Ovary (tissue), 9 donors: Measurements from ENCODE around the gene OGFOD2. TPM values are rescaled to one million over a fixed set of nuclear protein-coding genes. Genes with fewer than 3 reads are reported as not detected.

Experiments used
- DNase-seq, 5 donors: peaks; one replicate each; pipeline ENCODE4 v3.0.0-alpha.2; 2019 to 2020
- H3K27ac ChIP-seq, 2 donors: fragments of 200-600 bp; one replicate each; pipeline versions ENCODE4 v1.5.1 to v1.8.0; 2019 to 2022
- H3K27me3 ChIP-seq: fragments of 200-600 bp; one replicate; pipeline ENCODE4 v1.8.0; 2022
- H3K36me3 ChIP-seq: fragments of 200-600 bp; sonication (generic); one replicate; pipeline ENCODE4 v1.5.1; 2019
- H3K4me1 ChIP-seq: one replicate; pipeline ENCODE4 v1.8.1; 2013; ENCODE audit warnings: mild to moderate bottlenecking, moderate library complexity; ENCODE audit not compliant: insufficient read depth
- H3K4me3 ChIP-seq: fragments of 200-600 bp; sonication (generic); one replicate; pipeline ENCODE4 v1.5.1; 2017
- H3K9me3 ChIP-seq, 2 donors: fragments of 200-600 bp in 1 of 2; sonication (generic) in 1 of 2; one replicate each; pipeline versions ENCODE4 v1.5.1 to v1.8.1; 2013 to 2019; ENCODE audit warnings: mild to moderate bottlenecking in 1 of 2, moderate library complexity in 1 of 2
- EP300 ChIP-seq: sonication (generic); formaldehyde crosslinking; IDR thresholded peaks from one replicate; pipeline ENCODE4 v1.6.1; 2017; ENCODE audit warnings: antibody characterized with exemption
- POLR2A ChIP-seq: fragments of 450-650 bp; IDR thresholded peaks from one replicate; pipeline ENCODE4 v1.6.1; 2017; ENCODE audit warnings: antibody characterized with exemption, mild to moderate bottlenecking, moderate library complexity
- WGBS, 3 donors: extraction: QIAGEN DNeasy Blood & Tissue Kit in 1 of 3; methylation state at CpG; one replicate each; pipeline versions ENCODE4 v1.1.5 to v1.1.7; 2013 to 2017; 5-methylcytosine and 5-hydroxymethylcytosine counted together
- intact Hi-C, 4 donors: fragments of 100-400 bp; cut with DNase I; formaldehyde crosslinking; loops; one replicate each; pipeline versions ENCODE4 v1.11.0 to v1.15.1; 2022 to 2023
- polyA plus RNA-seq, 2 donors: library from polyadenylated mRNA; stranded (reverse); fragments of 200-250 nt in 1 of 2; fragments of 350-450 nt in 1 of 2; fragmentation: Illumina TruSeq in 1 of 2; extraction: RNeasy Lipid Tissue Mini Kit (QIAGEN cat#74804) in 1 of 2; gene quantifications; one replicate each; pipeline ENCODE4 v1.2.3, GENCODE V29; 2013 to 2014
- total RNA-seq, 7 donors: library from RNA; depleted of rRNA in 2 of 7; stranded (reverse); fragments of >200 nt in 2 of 7; fragmentation: NEBNext Ultra II Directional in 3 of 7; extraction: Animal tissue kit (Norgen Biotek cat#: 25700) in 3 of 7; gene quantifications; one replicate each; pipeline versions ENCODE4 v1.1.0 to v1.2.4, GENCODE V29; 2016 to 2023
- TF ChIP-seq, protein P1 (sequence below), 3 donors: fragments of 450-650 bp in 2 of 3; fragments of 200-600 bp in 1 of 3; IDR thresholded peaks; one replicate each; pipeline versions ENCODE4 v1.5.1 to v1.8.0; 2016 to 2022; ENCODE audit warnings: antibody characterized with exemption in 3 of 3, mild to moderate bottlenecking in 1 of 3
- donor health status: DM: no; HTN: no; CAD: no; lungs with moderate emphysema.
- donor health status: DM: no; HTN: no; CAD: no.
- donor health status: Bipolar disorder and iron deficiency.
- donor health status: DM: yes; HTN: yes; CAD: no.
- donor health status: DM: no; HTN: no; CAD: no.
- donor health status: DM: yes; HTN: yes; CAD: no.

The OGFOD2 gene
- total and polyA plus RNA-seq, 9 donors, result 1.4 to 17.6 (median 16.8) TPM

DNA sequence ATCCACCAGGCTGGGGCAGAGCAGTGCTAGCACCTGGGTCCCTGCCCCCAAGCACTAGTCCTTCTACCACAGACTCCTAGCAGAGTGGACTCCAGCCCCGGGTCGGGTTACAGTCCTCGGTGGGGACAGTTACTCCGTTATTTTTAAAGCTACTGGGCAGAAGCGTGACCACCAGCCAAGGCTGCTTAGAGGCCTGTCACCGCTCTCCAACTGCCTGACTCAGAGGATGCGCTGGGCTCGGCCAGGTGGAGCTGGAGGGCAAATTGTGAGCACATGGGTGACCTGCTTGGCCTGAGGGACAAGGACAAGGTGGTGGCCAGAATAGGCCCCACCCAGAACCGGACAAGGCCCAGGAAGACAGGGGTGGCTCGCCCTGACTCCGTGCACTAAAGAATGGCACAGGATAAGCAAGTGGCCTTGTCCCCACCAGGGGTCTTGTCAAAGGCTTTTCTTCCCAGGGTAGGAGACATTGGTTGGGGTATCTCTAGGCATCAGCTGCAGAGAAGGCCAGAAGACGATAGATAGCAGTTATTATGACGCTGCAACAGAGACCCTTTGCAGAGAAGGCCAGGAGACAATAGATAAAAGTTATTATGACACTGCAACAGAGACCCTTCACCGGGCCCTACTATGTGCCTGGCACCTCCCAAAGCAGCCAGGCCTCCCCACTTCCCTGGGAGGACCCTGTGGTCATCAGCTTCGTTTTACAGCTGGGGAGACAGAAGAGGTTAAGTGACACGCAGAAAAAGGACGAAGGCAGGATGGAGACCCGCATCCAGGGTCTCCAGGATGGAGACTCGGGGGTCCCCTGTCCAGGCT lies 10.4 kb upstream of the OGFOD2 start:
- TF ChIP-seq EP300, result no peak
- TF ChIP-seq POLR2A, result no peak
- TF ChIP-seq, protein P1, sequence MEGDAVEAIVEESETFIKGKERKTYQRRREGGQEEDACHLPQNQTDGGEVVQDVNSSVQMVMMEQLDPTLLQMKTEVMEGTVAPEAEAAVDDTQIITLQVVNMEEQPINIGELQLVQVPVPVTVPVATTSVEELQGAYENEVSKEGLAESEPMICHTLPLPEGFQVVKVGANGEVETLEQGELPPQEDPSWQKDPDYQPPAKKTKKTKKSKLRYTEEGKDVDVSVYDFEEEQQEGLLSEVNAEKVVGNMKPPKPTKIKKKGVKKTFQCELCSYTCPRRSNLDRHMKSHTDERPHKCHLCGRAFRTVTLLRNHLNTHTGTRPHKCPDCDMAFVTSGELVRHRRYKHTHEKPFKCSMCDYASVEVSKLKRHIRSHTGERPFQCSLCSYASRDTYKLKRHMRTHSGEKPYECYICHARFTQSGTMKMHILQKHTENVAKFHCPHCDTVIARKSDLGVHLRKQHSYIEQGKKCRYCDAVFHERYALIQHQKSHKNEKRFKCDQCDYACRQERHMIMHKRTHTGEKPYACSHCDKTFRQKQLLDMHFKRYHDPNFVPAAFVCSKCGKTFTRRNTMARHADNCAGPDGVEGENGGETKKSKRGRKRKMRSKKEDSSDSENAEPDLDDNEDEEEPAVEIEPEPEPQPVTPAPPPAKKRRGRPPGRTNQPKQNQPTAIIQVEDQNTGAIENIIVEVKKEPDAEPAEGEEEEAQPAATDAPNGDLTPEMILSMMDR (IDR thresholded peaks at IDR 0.05), result no peak
- intact Hi-C loops, result no loop called here
- WGBS, 3 donors, result 74 to 83% (median 75%) methylated on average over 19 of the region's 19 CpGs
- no peak overlapping the region for H3K4me3 ChIP-seq
- no peaks in the 10 kb centered on the region for H3K9me3 ChIP-seq
- H3K36me3 ChIP-seq, result no peaks in the 10 kb centered on the region
- H3K27ac ChIP-seq, result no peak overlapping the region
- peaks cover 22% of the 10 kb centered on the region for H3K4me1 ChIP-seq
- no peak for DNase-seq
- H3K27me3 ChIP-seq, result no peaks in the 10 kb centered on the region

DNA sequence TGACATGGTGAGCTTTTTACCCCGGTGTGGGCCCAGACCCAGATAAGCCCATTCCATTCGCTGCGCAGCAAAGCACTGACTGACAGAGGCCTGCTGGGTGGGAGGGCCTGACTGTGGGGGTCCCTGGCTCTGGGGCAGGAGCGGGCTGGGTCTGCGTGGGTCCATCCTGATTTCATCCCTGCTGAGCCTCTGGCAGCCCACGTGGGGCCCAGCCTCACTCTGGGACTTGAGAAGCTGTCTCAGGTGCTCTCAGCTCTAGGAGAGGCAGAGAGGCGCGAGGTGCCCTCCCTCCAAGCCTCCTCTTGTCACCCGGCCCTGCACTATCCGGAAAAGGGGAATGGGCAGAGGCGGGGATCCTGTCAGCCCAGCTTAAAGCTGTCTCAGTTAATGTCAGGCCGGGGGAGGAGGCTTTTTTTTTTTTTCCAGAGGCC lies 9.7 kb upstream of the OGFOD2 start:
- Histone ChIP-seq H3K36me3 (no peaks in the 10 kb centered on the region), H3K27ac (no peak overlapping the region), H3K27me3 (no peaks in the 10 kb centered on the region), H3K9me3 (no peaks in the 10 kb centered on the region), H3K4me1 (peaks cover 22% of the 10 kb centered on the region), H3K4me3 (peak overlapping the region; percentile 60)
- no peak for DNase-seq
- TF ChIP-seq, protein P1 (IDR thresholded peaks at IDR 0.05), result no peak
- TF ChIP-seq POLR2A, result no peak
- TF ChIP-seq EP300, result no peak
- intact Hi-C loops, result no loop called here
- 27 to 33% (median 29%) methylated on average over 12 of the region's 12 CpGs for WGBS, 3 donors

DNA sequence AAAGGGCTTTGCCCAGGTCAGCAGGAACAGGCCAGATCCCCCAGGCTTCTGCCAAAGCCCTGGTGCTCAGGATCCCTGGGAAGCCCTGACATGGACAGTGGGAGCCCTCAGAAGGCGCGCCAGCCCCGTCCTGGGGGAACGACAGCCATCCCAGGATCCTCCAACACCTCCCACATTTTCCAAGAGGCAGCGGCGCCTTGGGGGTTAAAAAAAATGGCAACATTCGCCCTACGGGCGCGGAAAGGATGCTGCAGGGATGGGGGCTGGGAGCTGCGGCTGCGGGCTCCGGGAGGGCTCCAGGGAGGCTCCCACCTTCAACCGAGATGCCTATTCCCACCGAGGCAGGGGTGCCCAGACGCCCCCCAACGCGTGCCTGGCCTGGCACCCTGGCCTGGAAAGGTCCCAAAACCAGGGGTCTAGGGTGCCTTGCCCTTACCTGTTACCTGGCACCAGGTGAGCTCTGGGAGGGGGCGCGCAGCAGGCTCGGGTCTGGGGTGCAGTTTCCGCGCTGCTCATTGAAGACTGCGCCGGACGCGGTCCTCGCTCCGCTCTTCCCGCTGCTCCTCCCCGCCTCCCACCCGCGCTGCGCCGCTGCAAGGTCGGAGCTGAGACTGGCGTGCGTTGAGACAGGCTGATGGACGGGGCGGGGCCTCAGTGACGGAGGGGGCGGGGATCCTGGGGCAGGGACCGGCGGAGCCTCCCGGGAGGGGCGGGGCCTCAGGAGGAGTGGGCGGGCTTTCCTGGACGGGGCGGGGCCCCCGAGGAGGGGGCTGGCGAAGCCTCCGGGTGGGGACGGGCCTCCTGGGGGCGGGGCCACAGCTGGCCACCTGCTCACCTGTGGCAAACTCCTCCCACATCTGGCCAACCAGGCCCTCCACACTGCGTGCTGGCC lies 8.9 kb upstream of the OGFOD2 start, which contains the start of gene ABCB9:
TSS of gene ABCB9 (minus strand) at position 613 of the 892 bp plus-strand sequence. CDS start 6,228 bp downstream, outside the sequence.
- intact Hi-C loops, result no loop called here
- no peak for TF ChIP-seq POLR2A
- TF ChIP-seq, protein P1 (IDR thresholded peaks at IDR 0.05), result no peak
- no peaks in the 10 kb centered on the region for H3K27me3 ChIP-seq

DNA sequence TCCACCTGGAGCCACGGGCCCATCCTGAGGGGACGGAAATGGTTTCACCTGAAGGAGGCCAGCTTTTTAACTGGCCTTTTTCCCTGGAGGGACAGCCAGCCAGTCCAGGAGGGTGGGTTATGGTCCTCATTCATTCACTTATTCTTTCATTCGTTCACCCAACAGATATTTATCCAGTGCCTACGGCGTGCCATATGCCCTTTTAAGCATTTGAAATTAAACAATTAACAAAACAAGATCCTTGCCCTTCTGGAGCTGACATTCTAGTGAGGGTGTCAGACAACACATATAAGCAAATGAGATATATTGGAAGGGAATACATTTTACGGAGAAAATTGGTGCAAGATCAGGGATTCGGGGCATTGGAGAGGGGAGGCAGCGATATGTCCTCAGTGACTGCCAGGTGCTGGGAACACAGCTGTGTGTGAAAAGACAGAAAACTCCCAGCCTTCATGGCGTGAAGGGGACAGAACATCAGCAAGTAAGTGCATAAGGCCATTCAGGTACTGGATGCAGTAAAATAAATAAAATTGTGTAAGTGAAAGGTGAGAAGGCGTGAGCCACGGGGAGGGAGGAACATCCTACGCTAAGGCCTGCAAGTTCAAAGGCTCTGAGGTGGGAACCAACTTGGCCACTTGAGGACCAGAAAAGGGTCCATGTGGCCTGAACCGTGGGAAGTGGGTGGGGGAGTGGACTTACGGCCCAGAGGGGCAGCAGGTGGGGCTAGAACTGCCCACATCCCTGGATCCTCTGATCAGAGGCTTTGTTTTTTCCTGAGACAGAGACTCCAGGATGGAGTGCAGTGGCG lies 8.1 kb upstream of the OGFOD2 start:
- H3K27ac ChIP-seq, result peak overlapping the region in 1 of 2 donors; percentile 73
- H3K27me3 ChIP-seq, result no peaks in the 10 kb centered on the region
- peak overlapping the region; percentile 60 for H3K4me3 ChIP-seq
- no peaks in the 10 kb centered on the region for H3K9me3 ChIP-seq
- DNase-seq, result no peak
- H3K36me3 ChIP-seq, result no peaks in the 10 kb centered on the region
- H3K4me1 ChIP-seq, result peaks cover 22% of the 10 kb centered on the region
- 30 to 42% (median 39%) methylated on average over 15 of the region's 15 CpGs for WGBS, 3 donors
- TF ChIP-seq, protein P1 (IDR thresholded peaks at IDR 0.05), result no peak
- no peak for TF ChIP-seq POLR2A
- no peak for TF ChIP-seq EP300
- intact Hi-C loops, result no loop called here

More for the DNA sequence above, 8.9 kb upstream of the OGFOD2 start, which contains the start of gene ABCB9:
- peak within 1 kb of the TSS; percentile 60 for H3K4me3 ChIP-seq
- no peaks in the 10 kb centered on the region for H3K36me3 ChIP-seq
- H3K4me1 ChIP-seq, result peaks cover 22% of the 10 kb centered on the region
- WGBS, 3 donors, result 0 to 1% (median 1%) methylated on average over 36 to 55 of the region's 55 CpGs
- peak within 1 kb of the TSS in 1 of 2 donors; percentile 73 for H3K27ac ChIP-seq
- H3K9me3 ChIP-seq, result no peaks in the 10 kb centered on the region
- DNase-seq, result peak; percentile 94 to 97 (median 95)
